ENCODE data around the gene TMEM221.

GRCh38 chr19:17390665-17391370 is 57.6 kb downstream of the TMEM221 start:
- TF ChIP-seq CTCF (IDR thresholded peaks at IDR 0.05; ENCODE audit: poor library complexity, severe bottlenecking) (peak; percentile 86), RAD21 (conservative IDR thresholded peaks at IDR 0.05) (peak; percentile 72), POLR2AphosphoS5 (IDR thresholded peaks at IDR 0.05) (no peak), TAF1 (IDR thresholded peaks at IDR 0.05; ENCODE audit: low read depth) (no peak), EZH2 (IDR thresholded peaks at IDR 0.05; ENCODE audit: borderline replicate concordance, insufficient read depth, low read length, poor library complexity, severe bottlenecking) (no peak), EP300 (conservative IDR thresholded peaks at IDR 0.05; ENCODE audit: poor library complexity, severe bottlenecking) (no peak)
- TF ChIP-seq, protein P1, sequence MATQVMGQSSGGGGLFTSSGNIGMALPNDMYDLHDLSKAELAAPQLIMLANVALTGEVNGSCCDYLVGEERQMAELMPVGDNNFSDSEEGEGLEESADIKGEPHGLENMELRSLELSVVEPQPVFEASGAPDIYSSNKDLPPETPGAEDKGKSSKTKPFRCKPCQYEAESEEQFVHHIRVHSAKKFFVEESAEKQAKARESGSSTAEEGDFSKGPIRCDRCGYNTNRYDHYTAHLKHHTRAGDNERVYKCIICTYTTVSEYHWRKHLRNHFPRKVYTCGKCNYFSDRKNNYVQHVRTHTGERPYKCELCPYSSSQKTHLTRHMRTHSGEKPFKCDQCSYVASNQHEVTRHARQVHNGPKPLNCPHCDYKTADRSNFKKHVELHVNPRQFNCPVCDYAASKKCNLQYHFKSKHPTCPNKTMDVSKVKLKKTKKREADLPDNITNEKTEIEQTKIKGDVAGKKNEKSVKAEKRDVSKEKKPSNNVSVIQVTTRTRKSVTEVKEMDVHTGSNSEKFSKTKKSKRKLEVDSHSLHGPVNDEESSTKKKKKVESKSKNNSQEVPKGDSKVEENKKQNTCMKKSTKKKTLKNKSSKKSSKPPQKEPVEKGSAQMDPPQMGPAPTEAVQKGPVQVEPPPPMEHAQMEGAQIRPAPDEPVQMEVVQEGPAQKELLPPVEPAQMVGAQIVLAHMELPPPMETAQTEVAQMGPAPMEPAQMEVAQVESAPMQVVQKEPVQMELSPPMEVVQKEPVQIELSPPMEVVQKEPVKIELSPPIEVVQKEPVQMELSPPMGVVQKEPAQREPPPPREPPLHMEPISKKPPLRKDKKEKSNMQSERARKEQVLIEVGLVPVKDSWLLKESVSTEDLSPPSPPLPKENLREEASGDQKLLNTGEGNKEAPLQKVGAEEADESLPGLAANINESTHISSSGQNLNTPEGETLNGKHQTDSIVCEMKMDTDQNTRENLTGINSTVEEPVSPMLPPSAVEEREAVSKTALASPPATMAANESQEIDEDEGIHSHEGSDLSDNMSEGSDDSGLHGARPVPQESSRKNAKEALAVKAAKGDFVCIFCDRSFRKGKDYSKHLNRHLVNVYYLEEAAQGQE (IDR thresholded peaks at IDR 0.05; ENCODE audit: borderline replicate concordance) = no peak
